Measurements from ENCODE around the gene TP53BP2.
"Not testable (repeated sequence)": the region's sequence is repeated elsewhere in the genome, so short reads cannot be mapped to it uniquely, and the experiment has no call there.

Gene TP53BP2

GRCh38 chr1:223761411-223761810 lies 84.3 kb downstream of the TP53BP2 start:
- DNase-seq (ENCODE audit: low spot score) = no peak

DNA sequence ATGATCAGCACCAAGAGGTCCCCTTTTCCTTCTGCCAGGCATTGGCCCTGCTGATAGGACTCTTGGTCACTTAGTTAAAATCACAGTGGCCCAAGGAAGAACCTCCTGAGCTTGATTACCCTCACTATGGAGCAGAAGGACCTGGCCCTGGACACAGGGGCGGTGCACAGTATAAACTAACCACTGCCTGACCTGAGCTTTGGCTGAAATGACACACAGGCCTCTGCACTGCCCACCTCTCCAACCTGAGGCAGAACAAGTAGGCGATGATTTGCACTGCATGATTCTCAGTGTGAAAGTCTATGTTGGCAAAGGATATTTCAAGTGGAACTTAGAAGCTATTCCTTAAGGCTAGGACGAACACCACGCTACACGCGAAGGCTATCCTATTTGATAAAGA lies 84.9 kb downstream of the TP53BP2 start:
- no peak for DNase-seq (ENCODE audit: low spot score)

DNA sequence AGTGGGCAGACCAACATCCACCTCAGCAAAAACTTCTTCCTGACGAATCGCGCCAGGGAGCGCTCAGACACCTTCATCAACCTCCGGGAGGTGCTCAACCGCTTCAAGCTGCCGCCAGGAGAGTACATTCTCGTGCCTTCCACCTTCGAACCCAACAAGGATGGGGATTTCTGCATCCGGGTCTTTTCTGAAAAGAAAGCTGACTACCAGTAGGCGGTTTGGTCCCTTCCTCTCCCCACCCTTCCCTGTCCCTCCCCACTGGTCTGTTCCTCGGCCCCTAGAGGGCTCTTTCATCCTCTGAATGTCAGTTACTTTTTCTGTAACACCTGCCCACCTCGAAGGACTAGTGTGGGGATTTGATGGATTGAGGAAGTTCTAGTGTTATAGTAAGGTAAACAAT lies 86.5 kb downstream of the TP53BP2 start:
- DNase-seq (ENCODE audit: low spot score) = no peak

DNA sequence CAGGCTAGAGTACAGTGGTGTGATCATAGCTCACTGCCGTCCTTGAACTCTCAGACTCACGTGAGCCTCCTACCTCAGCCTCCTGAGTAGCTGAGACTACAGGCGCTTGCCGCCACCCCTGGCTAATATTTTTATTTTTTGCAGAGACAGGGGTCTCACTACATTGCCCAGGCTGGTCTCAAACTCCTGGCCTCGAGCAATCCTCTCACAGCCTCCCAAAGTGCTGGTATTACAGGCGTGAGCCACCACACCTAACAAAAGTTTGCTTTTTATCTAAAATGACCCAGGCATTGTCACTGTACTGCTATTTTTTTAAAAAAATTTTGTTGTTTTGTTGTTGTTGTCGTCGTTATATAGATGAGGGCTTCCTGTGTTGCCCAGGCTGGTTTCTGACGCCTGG lies 87.0 kb downstream of the TP53BP2 start:
- DNase-seq (ENCODE audit: low spot score) = no peak

DNA sequence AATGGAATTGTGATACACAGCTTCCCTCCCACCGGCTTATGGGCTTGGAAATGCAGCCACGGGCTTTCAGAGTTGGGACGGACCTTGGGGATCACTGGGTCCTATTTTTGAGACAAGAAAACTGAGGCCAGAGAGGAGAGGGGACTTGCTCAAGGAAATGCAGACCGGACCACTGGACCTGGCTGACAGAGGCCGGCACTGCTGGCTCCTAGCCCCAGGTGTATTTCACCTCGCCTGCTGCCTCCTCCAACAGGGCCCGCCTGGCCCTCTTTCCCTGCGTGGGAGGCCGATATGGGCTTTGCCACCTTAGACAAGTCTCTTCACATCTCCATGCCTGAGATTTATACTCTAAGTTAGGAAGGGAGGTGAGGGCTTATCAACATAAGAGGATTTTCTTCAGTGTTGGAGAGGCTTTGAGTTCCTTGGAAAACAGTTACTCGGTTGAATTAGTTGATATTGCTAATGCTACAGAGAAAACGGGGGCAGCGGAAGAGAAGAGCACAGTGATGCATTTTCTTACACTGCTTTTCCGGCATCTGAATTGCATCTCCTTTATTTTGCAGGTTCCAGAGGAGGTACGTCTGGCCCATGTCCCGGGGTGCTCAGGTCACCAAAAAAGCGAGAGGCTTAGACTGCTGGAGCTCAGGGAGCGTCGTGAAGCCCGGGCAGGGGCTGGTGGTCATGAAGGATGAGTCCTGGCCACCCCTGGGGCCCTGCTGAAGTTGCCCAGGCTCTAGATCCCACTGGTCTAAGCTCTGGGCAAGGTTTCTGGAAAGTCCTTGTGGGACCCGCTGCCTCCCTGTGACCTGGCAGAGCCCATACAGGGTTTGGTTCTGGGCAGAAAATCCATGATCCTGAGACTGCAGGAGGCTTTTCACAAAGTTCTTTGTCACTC lies 88.7 kb downstream of the TP53BP2 start:
- no peak for DNase-seq (ENCODE audit: low spot score)

DNA sequence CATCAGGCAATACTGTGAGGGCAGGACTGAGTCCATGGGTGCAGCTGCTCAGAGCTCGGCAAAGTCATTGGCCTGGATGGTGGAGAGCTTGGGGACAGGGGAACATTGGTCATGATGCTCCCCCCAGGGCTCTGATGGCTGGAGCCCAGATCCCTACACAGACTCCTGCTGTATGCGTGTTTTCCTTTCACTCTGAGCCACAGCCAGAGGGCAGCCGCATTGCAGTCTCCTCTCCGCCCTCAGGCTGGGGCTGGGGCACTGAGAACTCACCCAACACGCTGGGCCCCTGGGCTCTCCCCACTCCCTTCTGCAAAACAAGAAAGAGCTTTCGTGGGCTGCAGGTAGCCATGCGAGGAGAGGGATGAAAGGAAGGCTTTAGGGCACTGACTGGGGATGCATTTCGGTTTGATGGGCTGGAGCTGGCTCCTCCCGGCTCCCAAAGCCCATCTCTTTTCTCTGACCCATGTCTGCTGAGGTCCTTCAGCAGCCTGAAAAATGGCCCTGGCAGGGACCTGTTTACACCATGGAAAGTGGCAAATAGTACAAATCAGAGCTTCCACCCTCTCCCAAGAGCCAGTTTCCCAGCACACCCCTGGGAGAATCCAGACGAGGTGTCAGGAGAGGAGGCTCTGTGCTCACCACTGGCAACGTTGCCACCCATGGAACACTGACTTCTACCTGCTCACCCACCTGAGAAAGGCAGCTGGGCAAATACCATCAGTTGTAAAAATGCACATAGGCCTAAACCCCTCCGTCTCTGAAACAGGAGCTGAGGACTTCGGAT lies 89.6 kb downstream of the TP53BP2 start:
- DNase-seq (ENCODE audit: low spot score) = no peak

DNA sequence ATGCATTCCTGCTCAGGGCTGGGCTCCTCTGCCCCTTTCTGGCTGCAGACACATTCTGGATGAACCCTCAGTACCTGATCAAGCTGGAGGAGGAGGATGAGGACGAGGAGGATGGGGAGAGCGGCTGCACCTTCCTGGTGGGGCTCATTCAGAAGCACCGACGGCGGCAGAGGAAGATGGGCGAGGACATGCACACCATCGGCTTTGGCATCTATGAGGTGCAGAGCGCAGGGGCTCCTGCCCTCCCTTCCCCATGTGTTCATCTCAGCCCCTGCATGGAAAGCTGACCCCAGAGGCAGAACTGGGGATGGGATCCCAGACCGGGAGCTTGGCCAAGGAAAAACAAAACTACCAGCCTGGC lies 90.3 kb downstream of the TP53BP2 start:
- no peak for DNase-seq (ENCODE audit: low spot score)

GRCh38 chr1:223754681-223755431 lies 90.9 kb downstream of the TP53BP2 start:
- DNase-seq (ENCODE audit: low spot score) = no peak

DNA sequence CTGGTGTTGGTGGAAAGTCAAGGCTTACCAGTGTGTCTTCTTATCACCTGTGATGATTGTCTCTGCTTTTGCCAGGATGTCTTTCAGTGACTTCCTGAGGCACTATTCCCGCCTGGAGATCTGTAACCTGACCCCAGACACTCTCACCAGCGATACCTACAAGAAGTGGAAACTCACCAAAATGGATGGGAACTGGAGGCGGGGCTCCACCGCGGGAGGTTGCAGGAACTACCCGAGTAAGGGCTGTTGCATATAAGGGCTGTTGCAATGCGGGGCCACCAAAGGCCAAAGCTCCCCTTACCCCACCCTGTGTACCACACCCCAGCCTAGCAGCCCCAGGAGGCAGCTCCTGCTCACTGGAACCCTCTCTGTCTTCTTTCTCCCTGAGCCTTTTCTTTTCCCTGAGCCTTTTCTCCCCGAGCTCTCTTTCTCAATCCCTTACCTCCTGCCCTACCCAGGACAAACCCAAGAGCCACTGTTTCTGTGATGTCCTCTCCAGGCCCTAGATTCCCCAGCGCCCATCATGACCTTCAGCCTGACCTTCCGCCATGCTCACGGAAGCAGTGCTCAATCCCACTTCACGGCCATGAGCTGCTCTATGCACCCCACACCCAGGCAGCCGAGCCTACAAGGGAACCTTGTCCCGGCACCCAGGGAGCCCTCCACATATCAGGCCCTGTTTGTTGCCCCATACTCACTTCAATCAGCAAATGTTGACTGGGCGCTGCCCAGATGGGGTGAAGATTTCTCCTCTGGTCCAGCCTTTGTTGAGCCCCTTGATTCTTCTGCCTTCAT lies 92.8 kb downstream of the TP53BP2 start:
- DNase-seq (ENCODE audit: low spot score) = no peak

DNA sequence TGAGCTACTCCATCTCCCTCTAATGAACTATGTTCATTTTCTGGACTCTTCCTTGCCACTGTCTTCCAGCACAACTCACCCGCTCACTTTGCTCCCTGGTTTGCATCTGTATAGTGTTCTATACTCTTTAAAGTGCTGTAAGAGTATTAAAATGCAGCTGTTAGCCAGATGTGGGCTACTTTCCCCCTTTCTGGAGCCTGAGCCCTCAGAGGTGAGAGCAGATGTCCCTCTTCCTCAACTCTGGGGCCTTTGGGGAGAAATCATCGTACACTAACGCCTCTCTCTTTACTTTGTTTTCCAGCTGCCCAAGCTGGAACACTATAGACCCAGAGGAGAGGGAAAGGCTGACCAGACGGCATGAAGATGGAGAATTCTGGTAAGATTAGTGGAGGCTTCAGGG lies 94.1 kb downstream of the TP53BP2 start:
- no peak for DNase-seq (ENCODE audit: low spot score)

GRCh38 chr1:223750730-223751570 lies 94.8 kb downstream of the TP53BP2 start:
- no peak for DNase-seq (ENCODE audit: low spot score)

- peak; percentile 49 for DNase-seq (ENCODE audit: low spot score)
Observed at GRCh38 chr1:223748773-223749733, 96.7 kb downstream of the TP53BP2 start.

DNA sequence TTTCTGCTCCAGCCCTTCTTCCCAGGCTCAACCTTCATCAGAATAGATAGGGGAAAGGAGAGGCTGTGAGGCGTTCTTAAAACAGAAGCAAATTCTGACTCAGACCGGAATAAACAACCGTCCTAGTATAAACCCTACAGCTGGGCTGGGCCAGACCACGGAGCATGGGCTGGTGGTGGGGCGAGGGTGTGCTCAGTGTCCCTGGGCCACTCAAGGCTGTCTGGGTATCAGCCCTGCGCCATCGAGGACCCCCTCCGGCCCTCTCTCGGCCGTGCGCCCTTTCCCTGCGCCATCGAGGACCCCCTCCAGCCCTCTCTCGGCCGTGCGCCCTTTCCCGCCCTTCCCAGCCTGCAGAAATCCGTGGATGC lies 97.4 kb downstream of the TP53BP2 start:
- no peak for DNase-seq (ENCODE audit: low spot score)

GRCh38 chr1:223747838-223748335 lies 97.9 kb downstream of the TP53BP2 start:
- no peak for DNase-seq (ENCODE audit: low spot score)

DNA sequence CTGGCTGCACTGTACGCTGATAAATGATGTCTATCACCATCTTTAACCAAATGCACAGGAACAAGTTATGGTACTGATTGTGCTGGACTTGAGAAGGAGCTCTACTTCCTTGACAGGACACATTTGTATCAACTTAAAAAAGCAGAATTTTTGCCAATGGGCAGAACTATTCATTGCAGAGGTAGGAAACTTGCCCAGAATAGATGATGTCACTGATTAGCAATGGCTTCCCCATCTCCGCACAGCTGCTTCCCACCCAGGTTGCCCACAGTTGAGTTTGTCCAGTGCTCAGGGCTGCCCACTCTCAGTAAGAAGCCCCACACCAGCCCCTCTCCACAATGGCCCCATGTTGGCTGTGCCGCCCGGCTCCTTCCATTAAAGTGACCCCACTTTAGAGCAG lies 100.0 kb downstream of the TP53BP2 start:
- DNase-seq (ENCODE audit: low spot score) = no peak

GRCh38 chr1:223742856-223743517 lies 102.8 kb downstream of the TP53BP2 start:
- no peak for DNase-seq (ENCODE audit: low spot score)

DNA sequence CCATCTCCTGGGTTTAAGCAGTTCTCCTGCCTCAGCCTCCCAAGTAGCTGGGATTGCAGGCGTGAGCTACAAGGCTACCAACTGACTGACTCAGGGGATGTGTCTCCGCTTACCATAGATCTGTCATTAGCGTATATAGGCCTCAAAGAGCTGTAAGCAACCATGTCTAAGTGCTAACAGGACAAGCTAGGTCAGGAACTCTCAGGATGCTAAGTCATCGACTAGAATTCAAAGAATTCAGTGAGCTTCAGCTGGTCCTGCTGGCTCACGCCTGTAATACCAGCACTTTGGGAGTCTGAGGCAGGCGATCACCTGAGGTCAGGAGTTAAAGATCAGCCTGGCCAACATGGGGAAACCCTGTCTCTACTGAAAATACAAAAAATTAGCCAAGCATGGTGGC lies 103.9 kb downstream of the TP53BP2 start:
- DNase-seq (ENCODE audit: low spot score) = no peak

DNA sequence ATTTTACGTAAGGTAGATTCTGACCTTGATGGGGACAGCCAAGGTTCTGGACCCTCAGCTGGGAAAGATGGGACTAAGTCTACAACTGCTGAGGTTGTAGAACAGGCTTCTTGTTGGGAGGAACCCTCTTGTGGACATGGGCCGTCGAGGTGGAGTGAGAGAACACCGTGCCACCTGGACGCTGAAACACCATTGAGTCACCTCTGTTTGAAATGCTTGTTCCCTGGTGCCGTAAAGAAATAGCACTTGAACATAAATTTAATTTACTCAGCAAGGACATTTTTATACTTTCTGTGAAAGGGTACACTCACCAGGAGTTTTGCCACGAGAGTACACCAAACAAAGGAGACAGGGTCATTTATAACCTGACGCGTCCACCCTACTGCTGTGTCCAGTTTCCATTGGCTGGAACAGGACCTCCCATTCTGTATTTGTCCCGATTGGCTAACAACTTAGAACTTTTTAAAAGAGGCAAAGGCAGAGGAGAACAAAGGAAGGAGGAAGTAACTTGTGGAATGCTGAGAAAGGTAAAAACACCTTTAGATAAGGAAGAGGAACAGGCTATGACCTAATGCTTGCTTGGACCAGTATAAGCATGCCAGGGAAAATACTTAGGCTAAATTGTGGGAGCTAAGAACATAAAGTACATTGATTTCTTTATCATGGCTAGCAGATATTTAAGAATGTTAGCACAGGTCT lies 105.6 kb downstream of the TP53BP2 start:
- not testable (repeated sequence) for DNase-seq (ENCODE audit: low spot score)
